GM23338 (cell line): ENCODE measurements around the gene HNRNPM. TPM values are rescaled to one million over a fixed set of nuclear protein-coding genes. Genes with fewer than 3 reads are reported as not detected.

ENCODE experiments used
- ATAC-seq: fragments of 200-7000 bp; cut with Tn5 transposase; 3 replicates; pipeline ENCODE4 v1.9.1; 2020
- DNase-seq: peaks from one replicate; pipeline ENCODE4 v3.0.0-alpha.2; 2015; ENCODE audit warnings: low spot score
- H2AFZ ChIP-seq: fragments of 200-600 bp; sonication (generic); 2 replicates; pipeline ENCODE4 v1.8.0; 2016; ENCODE audit warnings: antibody characterized with exemption, mild to moderate bottlenecking, moderate library complexity
- H3F3A ChIP-seq: fragments of 200-600 bp; sonication (generic); replicated peaks from 2 replicates; pipeline ENCODE4 v1.8.0; 2017; ENCODE audit warnings: antibody characterized with exemption, mixed run types, low read depth
- H3K27ac ChIP-seq: fragments of 200-600 bp; sonication (generic); 2 replicates; pipeline ENCODE4 v1.6.1; 2016; ENCODE audit warnings: low read depth
- H3K27me3 ChIP-seq: fragments of 200-600 bp; sonication (generic); 2 replicates; pipeline ENCODE4 v1.8.0; 2016; ENCODE audit warnings: mild to moderate bottlenecking, mixed run types, moderate library complexity; ENCODE audit not compliant: insufficient read depth
- H3K36me3 ChIP-seq: fragments of 200-600 bp; sonication (generic); 2 replicates; pipeline ENCODE4 v1.8.0; 2016; ENCODE audit warnings: mild to moderate bottlenecking; ENCODE audit not compliant: insufficient read depth
- H3K4me1 ChIP-seq: fragments of 200-600 bp; sonication (generic); 2 replicates; pipeline ENCODE4 v1.8.0; 2016; ENCODE audit warnings: mild to moderate bottlenecking, moderate library complexity; ENCODE audit not compliant: insufficient read depth
- H3K4me2 ChIP-seq: fragments of 200-600 bp; sonication (generic); 2 replicates; pipeline ENCODE4 v1.7.1; 2017; ENCODE audit warnings: mixed run types
- H3K4me3 ChIP-seq: fragments of 200-600 bp; sonication (generic); 2 replicates; pipeline ENCODE4 v1.6.1; 2016; ENCODE audit warnings: mixed run types
- H3K79me2 ChIP-seq: fragments of 200-600 bp; sonication (generic); replicated peaks from 2 replicates; pipeline ENCODE4 v1.8.0; 2017; ENCODE audit warnings: mild to moderate bottlenecking; ENCODE audit not compliant: insufficient read depth
- H3K9me2 ChIP-seq: fragments of 200-600 bp; sonication (generic); 2 replicates; pipeline ENCODE4 v1.8.0; 2017; ENCODE audit not compliant: insufficient read depth
- H4K20me1 ChIP-seq: fragments of 200-600 bp; sonication (generic); replicated peaks from 2 replicates; pipeline ENCODE4 v1.8.0; 2017; ENCODE audit warnings: mild to moderate bottlenecking; ENCODE audit not compliant: insufficient read depth
- H3K27ac Mint-ChIP-seq: 2 replicates; pipeline ENCODE4 v1.8.0; 2020; ENCODE audit warnings: inconsistent platforms, mild to moderate bottlenecking, moderate library complexity, mixed read lengths
- H3K27me3 Mint-ChIP-seq: 3 replicates; pipeline ENCODE4 v1.8.0; 2022; ENCODE audit warnings: low read depth, mild to moderate bottlenecking, moderate library complexity, mixed read lengths, inconsistent platforms; ENCODE audit not compliant: insufficient read depth, poor library complexity
- H3K36me3 Mint-ChIP-seq: 3 replicates; pipeline ENCODE4 v1.8.0; 2021; ENCODE audit warnings: low read depth, mild to moderate bottlenecking, inconsistent platforms, moderate library complexity, mixed read lengths
- H3K4me1 Mint-ChIP-seq: 3 replicates; pipeline ENCODE4 v1.8.0; 2020; ENCODE audit warnings: mild to moderate bottlenecking, inconsistent platforms, mixed read lengths
- H3K4me3 Mint-ChIP-seq: 3 replicates; pipeline ENCODE4 v1.8.0; 2021; ENCODE audit warnings: moderate library complexity, mild to moderate bottlenecking, inconsistent platforms, mixed read lengths
- H3K9me3 Mint-ChIP-seq: 3 replicates; pipeline ENCODE4 v1.8.0; 2020; ENCODE audit warnings: moderate library complexity, mild to moderate bottlenecking, inconsistent platforms, mixed read lengths
- CREB1 ChIP-seq: fragments of 250-450 bp; sonication (Bioruptor Pico); IDR thresholded peaks from 2 replicates; pipeline ENCODE4 v1.5.0; 2020; ENCODE audit warnings: low read depth, mild to moderate bottlenecking, moderate library complexity
- EZH2 ChIP-seq: fragments of 200-600 bp; sonication (generic); IDR thresholded peaks from one replicate; pipeline ENCODE4 v1.8.0; 2017; ENCODE audit warnings: antibody characterized with exemption, mild to moderate bottlenecking, low read depth; ENCODE audit not compliant: unreplicated experiment
- EZH2phosphoT487 ChIP-seq: fragments of 200-600 bp; sonication (generic); IDR thresholded peaks from one replicate; pipeline ENCODE4 v1.8.1; 2018; ENCODE audit warnings: antibody characterized with exemption; ENCODE audit not compliant: unreplicated experiment
- JUNB ChIP-seq: IDR thresholded peaks from one replicate; pipeline ENCODE4 v1.6.1; 2016; ENCODE audit warnings: antibody characterized with exemption; ENCODE audit not compliant: unreplicated experiment
- NANOG ChIP-seq: IDR thresholded peaks from 2 replicates; pipeline ENCODE4 v1.6.1; 2016; ENCODE audit warnings: antibody characterized with exemption, borderline replicate concordance
- POLR2AphosphoS5 ChIP-seq: IDR thresholded peaks from 2 replicates; pipeline ENCODE4 v1.6.1; 2016; ENCODE audit warnings: antibody characterized with exemption, low read depth
- STAT1 ChIP-seq: IDR thresholded peaks from one replicate; pipeline ENCODE4 v1.6.1; 2016; ENCODE audit warnings: antibody characterized with exemption; ENCODE audit not compliant: unreplicated experiment
- ZNF114 ChIP-seq: fragments of 250-450 bp; sonication (Bioruptor Pico); IDR thresholded peaks from 2 replicates; pipeline ENCODE4 v1.5.0; 2020; ENCODE audit warnings: mild to moderate bottlenecking, moderate library complexity
- ZNF331 ChIP-seq: fragments of 250-450 bp; sonication (Bioruptor Pico); IDR thresholded peaks from 2 replicates; pipeline ENCODE4 v1.5.0; 2020; ENCODE audit warnings: low read depth, mild to moderate bottlenecking, moderate library complexity
- polyA plus RNA-seq: library from polyadenylated mRNA; unstranded; fragments of >200 nt; fragmentation: Nextera tagmentation; extraction: Ambion mirVana; gene quantifications from 2 replicates; pipeline ENCODE4 v1.2.1, GENCODE V29; 2016
- total RNA-seq: library from RNA; depleted of rRNA; stranded (reverse); fragments of >200 nt; shearing (Covaris generic); gene quantifications from 2 replicates; pipeline ENCODE4 v1.2.3, GENCODE V29; 2014
- TF ChIP-seq, protein P1 (sequence below): IDR thresholded peaks from one replicate; pipeline ENCODE4 v1.6.1; 2018; ENCODE audit warnings: antibody characterized with exemption; ENCODE audit not compliant: unreplicated experiment
- TF ChIP-seq, protein P2 (sequence below): fragments of 250-450 bp; sonication (Bioruptor Pico); IDR thresholded peaks from 2 replicates; pipeline ENCODE4 v1.5.0; 2020; ENCODE audit warnings: mild to moderate bottlenecking, moderate library complexity
- TF ChIP-seq, protein P3 (sequence below), 2 experiments: fragments of 200-600 bp in 1 of 2; sonication (generic) in 1 of 2; conservative IDR thresholded peaks; 2 replicates each; pipeline versions ENCODE4 v1.5.1 to v1.6.1; 2016 to 2017; ENCODE audit warnings: antibody characterized with exemption in 2 of 2, low read depth in 2 of 2, mild to moderate bottlenecking in 2 of 2, moderate library complexity in 1 of 2
- TF ChIP-seq, protein P4 (sequence below): IDR thresholded peaks from 2 replicates; pipeline ENCODE4 v1.6.1; 2016; ENCODE audit warnings: antibody characterized with exemption

HNRNPM gene
- total and polyA plus RNA-seq, 2 experiments from 2014 or later, result 291 to 389 TPM

DNA sequence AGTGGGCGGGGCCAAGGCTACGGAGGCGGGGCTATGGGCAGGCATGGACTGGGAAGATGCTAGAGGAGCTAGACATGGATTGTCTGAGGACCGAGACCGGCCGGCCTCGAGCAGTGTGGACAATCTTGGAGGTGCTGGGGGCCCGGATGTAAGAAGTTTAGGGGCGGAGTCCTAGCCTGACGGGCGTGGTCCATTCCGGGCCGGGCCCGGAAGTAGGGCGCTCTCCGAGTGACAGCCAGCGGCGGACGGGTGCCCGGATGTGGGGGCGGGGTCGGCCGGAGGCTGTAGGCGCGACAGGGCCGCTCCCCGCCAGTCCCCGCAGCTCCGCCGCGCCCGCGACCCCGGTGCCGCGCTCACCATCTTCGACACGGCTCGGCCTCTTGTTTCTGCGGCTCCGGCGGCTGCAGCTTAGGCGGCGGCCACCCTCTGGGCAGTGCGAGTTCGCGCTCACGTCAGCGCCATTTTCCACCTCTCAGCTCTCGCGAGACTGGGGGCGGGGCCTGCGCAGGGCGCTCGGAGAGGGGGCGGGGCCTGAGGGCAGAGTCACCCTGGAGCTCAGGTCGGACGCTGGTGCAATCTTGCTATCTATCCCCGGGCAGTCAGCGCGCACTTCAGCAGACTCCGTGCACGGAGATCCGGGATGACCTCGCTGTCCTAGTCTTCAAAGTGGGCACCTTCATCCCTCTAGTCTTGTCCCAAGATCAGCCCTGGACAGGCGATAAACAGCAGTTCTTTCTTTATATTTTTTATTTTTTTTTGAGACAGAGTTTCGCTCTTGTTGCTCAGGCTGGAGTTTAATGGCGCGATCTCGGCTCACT, 69.1 kb downstream of the HNRNPM start, which contains the start of gene ZNF414:
Gene ZNF414, minus strand, starts transcription at position 481 of the 818 bp plus-strand sequence. Its CDS starts 121 bp downstream, at position 360.
- DNase-seq (peak; percentile 100), ATAC-seq (peak; percentile 86)
- no peaks in the 10 kb centered on the region for H4K20me1 ChIP-seq
- peak within 1 kb of the TSS; percentile 93 for H3K4me3 Mint-ChIP-seq
- peak; percentile 91 for TF ChIP-seq POLR2AphosphoS5
- TF ChIP-seq, protein P1, sequence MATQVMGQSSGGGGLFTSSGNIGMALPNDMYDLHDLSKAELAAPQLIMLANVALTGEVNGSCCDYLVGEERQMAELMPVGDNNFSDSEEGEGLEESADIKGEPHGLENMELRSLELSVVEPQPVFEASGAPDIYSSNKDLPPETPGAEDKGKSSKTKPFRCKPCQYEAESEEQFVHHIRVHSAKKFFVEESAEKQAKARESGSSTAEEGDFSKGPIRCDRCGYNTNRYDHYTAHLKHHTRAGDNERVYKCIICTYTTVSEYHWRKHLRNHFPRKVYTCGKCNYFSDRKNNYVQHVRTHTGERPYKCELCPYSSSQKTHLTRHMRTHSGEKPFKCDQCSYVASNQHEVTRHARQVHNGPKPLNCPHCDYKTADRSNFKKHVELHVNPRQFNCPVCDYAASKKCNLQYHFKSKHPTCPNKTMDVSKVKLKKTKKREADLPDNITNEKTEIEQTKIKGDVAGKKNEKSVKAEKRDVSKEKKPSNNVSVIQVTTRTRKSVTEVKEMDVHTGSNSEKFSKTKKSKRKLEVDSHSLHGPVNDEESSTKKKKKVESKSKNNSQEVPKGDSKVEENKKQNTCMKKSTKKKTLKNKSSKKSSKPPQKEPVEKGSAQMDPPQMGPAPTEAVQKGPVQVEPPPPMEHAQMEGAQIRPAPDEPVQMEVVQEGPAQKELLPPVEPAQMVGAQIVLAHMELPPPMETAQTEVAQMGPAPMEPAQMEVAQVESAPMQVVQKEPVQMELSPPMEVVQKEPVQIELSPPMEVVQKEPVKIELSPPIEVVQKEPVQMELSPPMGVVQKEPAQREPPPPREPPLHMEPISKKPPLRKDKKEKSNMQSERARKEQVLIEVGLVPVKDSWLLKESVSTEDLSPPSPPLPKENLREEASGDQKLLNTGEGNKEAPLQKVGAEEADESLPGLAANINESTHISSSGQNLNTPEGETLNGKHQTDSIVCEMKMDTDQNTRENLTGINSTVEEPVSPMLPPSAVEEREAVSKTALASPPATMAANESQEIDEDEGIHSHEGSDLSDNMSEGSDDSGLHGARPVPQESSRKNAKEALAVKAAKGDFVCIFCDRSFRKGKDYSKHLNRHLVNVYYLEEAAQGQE, result no peak
- no peak for TF ChIP-seq ZNF114 (CRISPR knock-in tag)
- no peak for TF ChIP-seq NANOG
- TF ChIP-seq, protein P2, sequence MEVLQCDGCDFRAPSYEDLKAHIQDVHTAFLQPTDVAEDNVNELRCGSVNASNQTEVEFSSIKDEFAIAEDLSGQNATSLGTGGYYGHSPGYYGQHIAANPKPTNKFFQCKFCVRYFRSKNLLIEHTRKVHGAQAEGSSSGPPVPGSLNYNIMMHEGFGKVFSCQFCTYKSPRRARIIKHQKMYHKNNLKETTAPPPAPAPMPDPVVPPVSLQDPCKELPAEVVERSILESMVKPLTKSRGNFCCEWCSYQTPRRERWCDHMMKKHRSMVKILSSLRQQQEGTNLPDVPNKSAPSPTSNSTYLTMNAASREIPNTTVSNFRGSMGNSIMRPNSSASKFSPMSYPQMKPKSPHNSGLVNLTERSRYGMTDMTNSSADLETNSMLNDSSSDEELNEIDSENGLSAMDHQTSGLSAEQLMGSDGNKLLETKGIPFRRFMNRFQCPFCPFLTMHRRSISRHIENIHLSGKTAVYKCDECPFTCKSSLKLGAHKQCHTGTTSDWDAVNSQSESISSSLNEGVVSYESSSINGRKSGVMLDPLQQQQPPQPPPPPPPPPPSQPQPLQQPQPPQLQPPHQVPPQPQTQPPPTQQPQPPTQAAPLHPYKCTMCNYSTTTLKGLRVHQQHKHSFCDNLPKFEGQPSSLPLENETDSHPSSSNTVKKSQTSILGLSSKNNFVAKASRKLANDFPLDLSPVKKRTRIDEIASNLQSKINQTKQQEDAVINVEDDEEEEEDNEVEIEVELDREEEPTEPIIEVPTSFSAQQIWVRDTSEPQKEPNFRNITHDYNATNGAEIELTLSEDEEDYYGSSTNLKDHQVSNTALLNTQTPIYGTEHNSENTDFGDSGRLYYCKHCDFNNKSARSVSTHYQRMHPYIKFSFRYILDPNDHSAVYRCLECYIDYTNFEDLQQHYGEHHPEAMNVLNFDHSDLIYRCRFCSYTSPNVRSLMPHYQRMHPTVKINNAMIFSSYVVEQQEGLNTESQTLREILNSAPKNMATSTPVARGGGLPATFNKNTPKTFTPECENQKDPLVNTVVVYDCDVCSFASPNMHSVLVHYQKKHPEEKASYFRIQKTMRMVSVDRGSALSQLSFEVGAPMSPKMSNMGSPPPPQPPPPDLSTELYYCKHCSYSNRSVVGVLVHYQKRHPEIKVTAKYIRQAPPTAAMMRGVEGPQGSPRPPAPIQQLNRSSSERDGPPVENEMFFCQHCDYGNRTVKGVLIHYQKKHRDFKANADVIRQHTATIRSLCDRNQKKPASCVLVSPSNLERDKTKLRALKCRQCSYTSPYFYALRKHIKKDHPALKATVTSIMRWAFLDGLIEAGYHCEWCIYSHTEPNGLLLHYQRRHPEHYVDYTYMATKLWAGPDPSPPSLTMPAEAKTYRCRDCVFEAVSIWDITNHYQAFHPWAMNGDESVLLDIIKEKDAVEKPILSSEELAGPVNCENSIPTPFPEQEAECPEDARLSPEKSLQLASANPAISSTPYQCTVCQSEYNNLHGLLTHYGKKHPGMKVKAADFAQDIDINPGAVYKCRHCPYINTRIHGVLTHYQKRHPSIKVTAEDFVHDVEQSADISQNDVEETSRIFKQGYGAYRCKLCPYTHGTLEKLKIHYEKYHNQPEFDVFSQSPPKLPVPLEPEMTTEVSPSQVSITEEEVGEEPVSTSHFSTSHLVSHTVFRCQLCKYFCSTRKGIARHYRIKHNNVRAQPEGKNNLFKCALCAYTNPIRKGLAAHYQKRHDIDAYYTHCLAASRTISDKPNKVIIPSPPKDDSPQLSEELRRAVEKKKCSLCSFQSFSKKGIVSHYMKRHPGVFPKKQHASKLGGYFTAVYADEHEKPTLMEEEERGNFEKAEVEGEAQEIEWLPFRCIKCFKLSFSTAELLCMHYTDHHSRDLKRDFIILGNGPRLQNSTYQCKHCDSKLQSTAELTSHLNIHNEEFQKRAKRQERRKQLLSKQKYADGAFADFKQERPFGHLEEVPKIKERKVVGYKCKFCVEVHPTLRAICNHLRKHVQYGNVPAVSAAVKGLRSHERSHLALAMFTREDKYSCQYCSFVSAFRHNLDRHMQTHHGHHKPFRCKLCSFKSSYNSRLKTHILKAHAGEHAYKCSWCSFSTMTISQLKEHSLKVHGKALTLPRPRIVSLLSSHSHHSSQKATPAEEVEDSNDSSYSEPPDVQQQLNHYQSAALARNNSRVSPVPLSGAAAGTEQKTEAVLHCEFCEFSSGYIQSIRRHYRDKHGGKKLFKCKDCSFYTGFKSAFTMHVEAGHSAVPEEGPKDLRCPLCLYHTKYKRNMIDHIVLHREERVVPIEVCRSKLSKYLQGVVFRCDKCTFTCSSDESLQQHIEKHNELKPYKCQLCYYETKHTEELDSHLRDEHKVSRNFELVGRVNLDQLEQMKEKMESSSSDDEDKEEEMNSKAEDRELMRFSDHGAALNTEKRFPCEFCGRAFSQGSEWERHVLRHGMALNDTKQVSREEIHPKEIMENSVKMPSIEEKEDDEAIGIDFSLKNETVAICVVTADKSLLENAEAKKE (CRISPR knock-in tag), result no peak
- no peak for TF ChIP-seq JUNB
- TF ChIP-seq, protein P3, sequence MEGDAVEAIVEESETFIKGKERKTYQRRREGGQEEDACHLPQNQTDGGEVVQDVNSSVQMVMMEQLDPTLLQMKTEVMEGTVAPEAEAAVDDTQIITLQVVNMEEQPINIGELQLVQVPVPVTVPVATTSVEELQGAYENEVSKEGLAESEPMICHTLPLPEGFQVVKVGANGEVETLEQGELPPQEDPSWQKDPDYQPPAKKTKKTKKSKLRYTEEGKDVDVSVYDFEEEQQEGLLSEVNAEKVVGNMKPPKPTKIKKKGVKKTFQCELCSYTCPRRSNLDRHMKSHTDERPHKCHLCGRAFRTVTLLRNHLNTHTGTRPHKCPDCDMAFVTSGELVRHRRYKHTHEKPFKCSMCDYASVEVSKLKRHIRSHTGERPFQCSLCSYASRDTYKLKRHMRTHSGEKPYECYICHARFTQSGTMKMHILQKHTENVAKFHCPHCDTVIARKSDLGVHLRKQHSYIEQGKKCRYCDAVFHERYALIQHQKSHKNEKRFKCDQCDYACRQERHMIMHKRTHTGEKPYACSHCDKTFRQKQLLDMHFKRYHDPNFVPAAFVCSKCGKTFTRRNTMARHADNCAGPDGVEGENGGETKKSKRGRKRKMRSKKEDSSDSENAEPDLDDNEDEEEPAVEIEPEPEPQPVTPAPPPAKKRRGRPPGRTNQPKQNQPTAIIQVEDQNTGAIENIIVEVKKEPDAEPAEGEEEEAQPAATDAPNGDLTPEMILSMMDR (conservative IDR thresholded peaks at IDR 0.05; ENCODE audit: low read depth in 2 of 2), result no peak
- TF ChIP-seq STAT1, result no peak
- no peak for TF ChIP-seq EZH2phosphoT487
- peak; percentile 64 for TF ChIP-seq CREB1 (CRISPR knock-in tag)
- TF ChIP-seq, protein P4, sequence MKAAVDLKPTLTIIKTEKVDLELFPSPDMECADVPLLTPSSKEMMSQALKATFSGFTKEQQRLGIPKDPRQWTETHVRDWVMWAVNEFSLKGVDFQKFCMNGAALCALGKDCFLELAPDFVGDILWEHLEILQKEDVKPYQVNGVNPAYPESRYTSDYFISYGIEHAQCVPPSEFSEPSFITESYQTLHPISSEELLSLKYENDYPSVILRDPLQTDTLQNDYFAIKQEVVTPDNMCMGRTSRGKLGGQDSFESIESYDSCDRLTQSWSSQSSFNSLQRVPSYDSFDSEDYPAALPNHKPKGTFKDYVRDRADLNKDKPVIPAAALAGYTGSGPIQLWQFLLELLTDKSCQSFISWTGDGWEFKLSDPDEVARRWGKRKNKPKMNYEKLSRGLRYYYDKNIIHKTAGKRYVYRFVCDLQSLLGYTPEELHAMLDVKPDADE, result 0 out of 2 replicates have a peak, but pooled peaks have one; percentile 6
- no peak for TF ChIP-seq ZNF331 (CRISPR knock-in tag)
- no peak for TF ChIP-seq EZH2
- no peaks in the 10 kb centered on the region for H3K9me3 Mint-ChIP-seq
- peaks cover 24% of the 10 kb centered on the region for H3K27me3 Mint-ChIP-seq
- H3K36me3 ChIP-seq, result no peaks in the 10 kb centered on the region
- no peaks in the 10 kb centered on the region for H3K9me2 ChIP-seq
- no peak within 1 kb of the TSS for H2AFZ ChIP-seq
- H3F3A ChIP-seq, result peaks cover 23% of the 10 kb centered on the region
- H3K4me1 ChIP-seq, result peaks cover 9% of the 10 kb centered on the region
- H3K36me3 Mint-ChIP-seq, result peaks cover 10% of the 10 kb centered on the region; the same call in 2 of the 3 replicates
- peaks cover 13% of the 10 kb centered on the region for H3K4me1 Mint-ChIP-seq
- H3K4me2 ChIP-seq, result peak within 1 kb of the TSS; percentile 89
- H3K27ac ChIP-seq, result peak within 1 kb of the TSS; percentile 99
- peak within 1 kb of the TSS; percentile 78 for H3K4me3 ChIP-seq
- peak within 1 kb of the TSS; percentile 98 for H3K27ac Mint-ChIP-seq
- no peaks in the 10 kb centered on the region for H3K27me3 ChIP-seq
- H3K79me2 ChIP-seq, result no peaks in the 10 kb centered on the region
